CD8-positive, alpha-beta memory T cell (primary cell): ENCODE measurements around the gene MACROD1. TPM values are rescaled to one million over a fixed set of nuclear protein-coding genes. Genes with fewer than 3 reads are reported as not detected.

Experiments
- CTCF ChIA-PET: fragments of 350-600 bp; sonication (Branson Sonifier 250); formaldehyde crosslinking; loops from one replicate; lab custom pipeline; 2021; ENCODE audit warnings: antibody characterized with exemption; lab: Charles Lee
- POLR2A ChIA-PET: fragments of 350-600 bp; sonication (Branson Sonifier 250); formaldehyde crosslinking; loops from one replicate; lab custom pipeline; 2021; ENCODE audit warnings: antibody characterized with exemption; lab: Charles Lee
- DNase-seq, 5 donors: peaks; one replicate each; pipeline versions ENCODE4 v3.0.0 to v3.0.0-alpha.2; 2020 to 2022; ENCODE audit warnings: mixed read lengths in 1 of 5
- H3K27ac ChIP-seq: one replicate; pipeline ENCODE4 v1.7.0; 2013; ENCODE audit warnings: low read depth, mild to moderate bottlenecking, low read length, moderate library complexity
- H3K27me3 ChIP-seq: 2 replicates; pipeline ENCODE4 v1.7.0; 2013; ENCODE audit warnings: low read length, mild to moderate bottlenecking; ENCODE audit not compliant: insufficient read depth, poor library complexity, severe bottlenecking
- H3K36me3 ChIP-seq: 2 replicates; pipeline ENCODE4 v1.7.0; 2013; ENCODE audit warnings: mild to moderate bottlenecking, low read length, moderate library complexity; ENCODE audit not compliant: insufficient read depth
- H3K4me1 ChIP-seq: 2 replicates; pipeline ENCODE4 v1.7.0; 2013; ENCODE audit warnings: mild to moderate bottlenecking, low read length, moderate library complexity; ENCODE audit not compliant: insufficient read depth
- H3K4me3 ChIP-seq: 2 replicates; pipeline ENCODE4 v1.7.0; 2013; ENCODE audit warnings: mild to moderate bottlenecking, low read length
- H3K9me3 ChIP-seq: 2 replicates; pipeline ENCODE4 v1.7.0; 2013; ENCODE audit warnings: mild to moderate bottlenecking, low read length
- H3K27ac Mint-ChIP-seq, 8 donors: one replicate each; pipeline ENCODE4 v1.8.0; 2020 to 2021; ENCODE audit warnings: mixed read lengths in 8 of 8, mild to moderate bottlenecking in 6 of 8, inconsistent platforms in 3 of 8, moderate library complexity in 3 of 8
- H3K27me3 Mint-ChIP-seq, 2 donors: one replicate each; pipeline ENCODE4 v1.8.0; 2020 to 2021; ENCODE audit warnings: mixed read lengths in 2 of 2, mild to moderate bottlenecking in 1 of 2, moderate library complexity in 1 of 2
- H3K36me3 Mint-ChIP-seq, 3 donors: one replicate each; pipeline ENCODE4 v1.8.0; 2020 to 2021; ENCODE audit warnings: mixed read lengths in 3 of 3, inconsistent platforms in 1 of 3, mild to moderate bottlenecking in 1 of 3
- H3K4me1 Mint-ChIP-seq, 3 donors: one replicate each; pipeline ENCODE4 v1.8.0; 2020 to 2021; ENCODE audit warnings: mixed read lengths in 3 of 3, inconsistent platforms in 1 of 3, mild to moderate bottlenecking in 1 of 3
- H3K4me3 Mint-ChIP-seq, 7 donors: one replicate each; pipeline ENCODE4 v1.8.0; 2020 to 2021; ENCODE audit warnings: mixed read lengths in 7 of 7, mild to moderate bottlenecking in 6 of 7, moderate library complexity in 4 of 7, inconsistent platforms in 2 of 7
- H3K9me3 Mint-ChIP-seq, 5 donors: one replicate each; pipeline ENCODE4 v1.8.0; 2020 to 2022; ENCODE audit warnings: mixed read lengths in 5 of 5, mild to moderate bottlenecking in 3 of 5, moderate library complexity in 2 of 5, inconsistent platforms in 1 of 5
- polyA plus RNA-seq: library from polyadenylated mRNA; unstranded; fragments of 300-500 nt; fragmentation: Illumina TruSeq; gene quantifications from one replicate; pipeline ENCODE4 v1.2.3, GENCODE V29; 2021
- total RNA-seq, 2 experiments: library from RNA; stranded (reverse); gene quantifications; one replicate each; pipeline ENCODE4 v1.2.3, GENCODE V29; 2021

MACROD1 gene
- total and polyA plus RNA-seq, 3 experiments from 2014 or later = 9.2 to 25.5 (median 19.6) TPM

- Histone ChIP-seq H3K36me3 (peaks cover 14% of the 10 kb centered on the region), H3K4me1 (peaks cover 35% of the 10 kb centered on the region), H3K4me3 (peak overlapping the region; percentile 13), H3K27me3 (no peaks in the 10 kb centered on the region), H3K27ac (no peak overlapping the region), H3K9me3 (no peaks in the 10 kb centered on the region)
- H3K4me1 Mint-ChIP-seq = peaks cover 30 to 46% (median 33%) of the 10 kb centered on the region in 3 donors
- ChIA-PET POLR2A (interaction anchor here (0.6 to 1.5 kb wide), 4 partner anchors 13 to 75 kb away, joined by 3 to 11 read pairs (median 4); partner anchors contain the start of genes COX8A and NAA40), CTCF (interaction anchor here (1.0 to 12.8 kb wide), 6 partner anchors 9 to 114 kb away, joined by 3 to 225 read pairs (median 4); partner anchors contain the start of gene MARK2)
- H3K9me3 Mint-ChIP-seq = no peaks in the 10 kb centered on the region
- DNase-seq = peak in 4 of 5 donors; percentile 11 to 66 (median 32)
- peak overlapping the region; percentile 68 to 92 (median 86) for H3K27ac Mint-ChIP-seq
- peaks cover 0 to 52% (median 10%) of the 10 kb centered on the region in 3 donors for H3K36me3 Mint-ChIP-seq
- H3K27me3 Mint-ChIP-seq = peaks cover 0 to 2% of the 10 kb centered on the region in 2 donors
- H3K4me3 Mint-ChIP-seq = peak overlapping the region; percentile 19 to 89 (median 68)
Observed at GRCh38 chr11:63951779-63952536, 214.0 kb downstream of the MACROD1 start.

Other genes starting within 250 kb of the MACROD1 start
- under 1 TPM; 0.11 to 0.13 TPM for gene RCOR2, start 248.9 kb downstream of the MACROD1 start, total RNA-seq
- not detected for gene RCOR2, start 248.9 kb downstream of the MACROD1 start, polyA plus RNA-seq
- 10 to 100 TPM; 20.2 to 26.2 TPM for gene NAA40, start 227.1 kb downstream of the MACROD1 start, total RNA-seq
- 15.9 TPM for gene NAA40, start 227.1 kb downstream of the MACROD1 start, polyA plus RNA-seq
- gene COX8A, start 191.5 kb downstream of the MACROD1 start, total RNA-seq = 100 to 1,000 TPM; 373 to 424 TPM
- gene COX8A, start 191.5 kb downstream of the MACROD1 start, polyA plus RNA-seq = 388 TPM
- gene OTUB1, start 179.7 kb downstream of the MACROD1 start, total RNA-seq = 10 to 100 TPM; 75.8 to 85.0 TPM
- 135 TPM for gene OTUB1, start 179.7 kb downstream of the MACROD1 start, polyA plus RNA-seq
- not detected for gene FLRT1, start 130.2 kb downstream of the MACROD1 start, total RNA-seq
- not detected for gene FLRT1, start 130.2 kb downstream of the MACROD1 start, polyA plus RNA-seq
- gene STIP1, start 20.1 kb upstream of the MACROD1 start, total RNA-seq = 100 to 1,000 TPM; 457 to 461 TPM
- gene STIP1, start 20.1 kb upstream of the MACROD1 start, polyA plus RNA-seq = 108 TPM
- 100 to 1,000 TPM; 205 to 213 TPM for gene FERMT3, start 40.6 kb upstream of the MACROD1 start, total RNA-seq
- 206 TPM for gene FERMT3, start 40.6 kb upstream of the MACROD1 start, polyA plus RNA-seq
- 10 to 100 TPM; 28.3 to 31.5 TPM for gene TRPT1, start 60.1 kb upstream of the MACROD1 start, total RNA-seq
- gene TRPT1, start 60.1 kb upstream of the MACROD1 start, polyA plus RNA-seq = 47.6 TPM
- 10 to 100 TPM; 75.3 to 78.6 TPM for gene NUDT22, start 60.2 kb upstream of the MACROD1 start, total RNA-seq
- 51.6 TPM for gene NUDT22, start 60.2 kb upstream of the MACROD1 start, polyA plus RNA-seq
- 10 to 100 TPM; 25.5 to 26.4 TPM for gene DNAJC4, start 64.4 kb upstream of the MACROD1 start, total RNA-seq
- gene DNAJC4, start 64.4 kb upstream of the MACROD1 start, polyA plus RNA-seq = 28.7 TPM
- gene VEGFB, start 68.5 kb upstream of the MACROD1 start, total RNA-seq = 10 to 100 TPM; 71.9 to 77.0 TPM
- gene VEGFB, start 68.5 kb upstream of the MACROD1 start, polyA plus RNA-seq = 19.0 TPM
- gene FKBP2, start 75.0 kb upstream of the MACROD1 start, total RNA-seq = 10 to 100 TPM; 27.9 to 28.4 TPM
- gene FKBP2, start 75.0 kb upstream of the MACROD1 start, polyA plus RNA-seq = 124 TPM
- 100 to 1,000 TPM; 365 to 381 TPM for gene PPP1R14B, start 80.8 kb upstream of the MACROD1 start, total RNA-seq
- 57.3 TPM for gene PPP1R14B, start 80.8 kb upstream of the MACROD1 start, polyA plus RNA-seq
- gene PLCB3, start 85.4 kb upstream of the MACROD1 start, total RNA-seq = 10 to 100 TPM; 12.5 to 13.6 TPM
- 0.47 TPM for gene PLCB3, start 85.4 kb upstream of the MACROD1 start, polyA plus RNA-seq
- gene BAD, start 118.6 kb upstream of the MACROD1 start, total RNA-seq = 10 to 100 TPM; 40.4 to 40.9 TPM
- gene BAD, start 118.6 kb upstream of the MACROD1 start, polyA plus RNA-seq = 56.5 TPM
- gene GPR137, start 119.7 kb upstream of the MACROD1 start, total RNA-seq = 10 to 100 TPM; 64.2 to 65.0 TPM
- 9.1 TPM for gene GPR137, start 119.7 kb upstream of the MACROD1 start, polyA plus RNA-seq
- gene KCNK4, start 125.2 kb upstream of the MACROD1 start, total RNA-seq = not detected
- not detected for gene KCNK4, start 125.2 kb upstream of the MACROD1 start, polyA plus RNA-seq
- gene CATSPERZ, start 134.2 kb upstream of the MACROD1 start, total RNA-seq = not detected
- not detected for gene CATSPERZ, start 134.2 kb upstream of the MACROD1 start, polyA plus RNA-seq
- gene ESRRA, start 139.4 kb upstream of the MACROD1 start, total RNA-seq = 10 to 100 TPM; 52.2 to 54.3 TPM
- 11.9 TPM for gene ESRRA, start 139.4 kb upstream of the MACROD1 start, polyA plus RNA-seq
- 100 to 1,000 TPM; 327 to 332 TPM for gene TRMT112, start 151.4 kb upstream of the MACROD1 start, total RNA-seq
- gene TRMT112, start 151.4 kb upstream of the MACROD1 start, polyA plus RNA-seq = 467 TPM
- gene PRDX5, start 152.0 kb upstream of the MACROD1 start, total RNA-seq = 100 to 1,000 TPM; 114 to 126 TPM
- 170 TPM for gene PRDX5, start 152.0 kb upstream of the MACROD1 start, polyA plus RNA-seq
- 100 to 1,000 TPM; 101 to 105 TPM for gene CCDC88B, start 174.1 kb upstream of the MACROD1 start, total RNA-seq
- gene CCDC88B, start 174.1 kb upstream of the MACROD1 start, polyA plus RNA-seq = 45.6 TPM
- 10 to 100 TPM; 38.0 to 39.0 TPM for gene RPS6KA4, start 193.0 kb upstream of the MACROD1 start, total RNA-seq
- gene RPS6KA4, start 193.0 kb upstream of the MACROD1 start, polyA plus RNA-seq = 15.9 TPM